Immature natural killer cell (primary cell): Measurements from ENCODE around the gene LMF1. TPM values are rescaled to one million over a fixed set of nuclear protein-coding genes. Genes with fewer than 3 reads are reported as not detected.
A peak's percentile ranks its signal among the peaks of the same experiment; 100 is the strongest.

ENCODE experiments used
- DNase-seq, 3 donors: peaks; one replicate each; pipeline ENCODE4 v3.0.0; 2022; ENCODE audit warnings: mixed read lengths in 1 of 3
- H3K27ac Mint-ChIP-seq, 6 donors: one replicate each; pipeline ENCODE4 v1.8.0; 2020; ENCODE audit warnings: mixed read lengths in 6 of 6, mild to moderate bottlenecking in 5 of 6, inconsistent platforms in 4 of 6, moderate library complexity in 3 of 6
- H3K27me3 Mint-ChIP-seq, 3 donors: one replicate each; pipeline ENCODE4 v1.8.0; 2020 to 2021; ENCODE audit warnings: low read depth in 3 of 3, mild to moderate bottlenecking in 3 of 3, mixed read lengths in 3 of 3, moderate library complexity in 3 of 3, inconsistent platforms in 1 of 3
- H3K36me3 Mint-ChIP-seq, 3 donors: one replicate each; pipeline ENCODE4 v1.8.0; 2020; ENCODE audit warnings: mixed read lengths in 3 of 3, inconsistent platforms in 2 of 3, mild to moderate bottlenecking in 2 of 3
- H3K4me1 Mint-ChIP-seq, 2 donors: one replicate each; pipeline ENCODE4 v1.8.0; 2020; ENCODE audit warnings: inconsistent platforms in 2 of 2, mild to moderate bottlenecking in 2 of 2, mixed read lengths in 2 of 2, moderate library complexity in 1 of 2
- H3K4me3 Mint-ChIP-seq, 5 donors: one replicate each; pipeline ENCODE4 v1.8.0; 2020; ENCODE audit warnings: mild to moderate bottlenecking in 5 of 5, mixed read lengths in 5 of 5, inconsistent platforms in 3 of 5, moderate library complexity in 3 of 5
- H3K9me3 Mint-ChIP-seq, 6 donors: one replicate each; pipeline ENCODE4 v1.8.0; 2020; ENCODE audit warnings: mild to moderate bottlenecking in 6 of 6, mixed read lengths in 6 of 6, inconsistent platforms in 4 of 6, moderate library complexity in 3 of 6
- polyA plus RNA-seq, 3 donors: library from polyadenylated mRNA; unstranded; fragments of 300-500 nt; fragmentation: Illumina TruSeq; gene quantifications; one replicate each; pipeline ENCODE4 v1.2.3, GENCODE V29; 2021

LMF1 gene
- polyA plus RNA-seq, 3 donors from 2014 or later, result 12.2 to 15.5 (median 12.6) TPM

DNA sequence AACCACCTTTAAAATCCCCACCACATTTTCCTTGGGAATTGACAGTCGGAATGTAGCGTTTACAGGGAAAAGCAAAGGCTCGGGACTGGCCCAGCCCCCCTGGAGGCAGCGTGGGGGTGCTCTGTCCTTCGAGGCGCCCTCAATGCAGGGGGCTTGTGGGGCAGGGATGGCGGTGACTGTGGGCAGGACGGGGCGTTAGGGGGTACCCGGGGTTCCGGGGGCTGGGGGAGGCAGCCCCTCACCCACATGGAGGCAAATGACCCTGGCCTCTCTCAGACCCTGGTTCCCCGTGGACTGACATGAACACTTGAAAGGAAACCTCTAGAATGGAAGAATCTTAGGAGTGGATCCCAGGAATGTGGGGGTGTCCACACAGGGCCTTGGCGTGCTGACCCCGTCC lies 91.9 kb downstream of the LMF1 start:
- no peak overlapping the region for H3K27ac Mint-ChIP-seq

GRCh38 chr16:878072-878784 lies 92.6 kb downstream of the LMF1 start:
- Mint-ChIP-seq H3K27me3 (no peaks in the 10 kb centered on the region), H3K27ac (no peak overlapping the region), H3K4me3 (no peak overlapping the region), H3K36me3 (peaks cover 3 to 6% (median 4%) of the 10 kb centered on the region in 3 donors), H3K4me1 (no peaks in the 10 kb centered on the region), H3K9me3 (peaks cover 0 to 4% (median 0%) of the 10 kb centered on the region in 6 donors)
- peak in 2 of 3 donors; percentile 4 to 28 for DNase-seq

More for the DNA sequence above, 91.9 kb downstream of the LMF1 start:
- Mint-ChIP-seq H3K9me3 (peaks cover 0 to 4% (median 0%) of the 10 kb centered on the region in 6 donors), H3K27me3 (no peaks in the 10 kb centered on the region), H3K36me3 (peaks cover 3 to 6% (median 4%) of the 10 kb centered on the region in 3 donors), H3K4me1 (no peaks in the 10 kb centered on the region), H3K4me3 (no peak overlapping the region)
- DNase-seq, result no peak

GRCh38 chr16:877242-878071 lies 93.3 kb downstream of the LMF1 start:
- peaks cover 0 to 3% (median 0%) of the 10 kb centered on the region in 6 donors for H3K9me3 Mint-ChIP-seq
- no peak overlapping the region for H3K27ac Mint-ChIP-seq
- peaks cover 3 to 6% (median 4%) of the 10 kb centered on the region in 3 donors for H3K36me3 Mint-ChIP-seq
- DNase-seq, result no peak
- H3K4me3 Mint-ChIP-seq, result no peak overlapping the region
- H3K27me3 Mint-ChIP-seq, result no peaks in the 10 kb centered on the region
- H3K4me1 Mint-ChIP-seq, result no peaks in the 10 kb centered on the region

DNA sequence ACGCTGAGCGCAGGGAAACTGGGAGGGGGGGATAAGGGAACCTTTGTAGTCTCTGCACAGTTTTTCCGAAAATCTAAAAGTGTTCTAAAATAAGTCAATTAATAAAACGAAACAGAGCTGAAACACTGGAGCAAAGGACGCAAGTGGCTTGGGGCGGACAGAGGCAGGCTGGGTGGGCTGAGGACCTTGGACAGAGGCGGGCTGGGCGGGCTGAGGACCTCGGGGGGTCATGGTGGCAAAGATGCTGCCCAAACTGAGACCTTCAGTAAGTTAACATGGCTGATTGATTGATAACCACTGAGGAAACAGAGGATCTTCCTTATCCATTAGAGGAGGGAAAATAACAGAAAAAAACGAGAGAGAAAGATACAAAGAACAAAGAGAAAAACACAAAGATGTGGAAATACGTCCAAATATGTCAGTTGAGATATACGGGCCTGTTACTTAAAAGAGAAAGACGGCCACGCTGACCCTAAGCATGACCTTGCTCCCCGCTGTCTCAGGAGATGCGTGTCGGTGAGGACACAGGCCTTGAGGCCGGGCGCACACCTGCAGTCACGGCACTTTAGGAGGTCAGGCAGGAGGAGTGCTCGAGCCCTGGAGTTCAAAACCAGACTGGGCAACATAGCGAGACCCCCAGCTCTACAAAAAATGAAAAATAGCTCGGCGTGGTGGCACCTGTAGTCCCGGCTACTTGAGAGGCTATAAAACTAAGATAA lies 94.1 kb downstream of the LMF1 start:
- H3K27me3 Mint-ChIP-seq, result no peaks in the 10 kb centered on the region
- DNase-seq, result no peak
- H3K4me1 Mint-ChIP-seq, result no peaks in the 10 kb centered on the region
- no peak overlapping the region for H3K4me3 Mint-ChIP-seq
- H3K36me3 Mint-ChIP-seq, result peaks cover 0 to 6% (median 4%) of the 10 kb centered on the region in 3 donors
- H3K9me3 Mint-ChIP-seq, result no peaks in the 10 kb centered on the region
- H3K27ac Mint-ChIP-seq, result no peak overlapping the region

DNA sequence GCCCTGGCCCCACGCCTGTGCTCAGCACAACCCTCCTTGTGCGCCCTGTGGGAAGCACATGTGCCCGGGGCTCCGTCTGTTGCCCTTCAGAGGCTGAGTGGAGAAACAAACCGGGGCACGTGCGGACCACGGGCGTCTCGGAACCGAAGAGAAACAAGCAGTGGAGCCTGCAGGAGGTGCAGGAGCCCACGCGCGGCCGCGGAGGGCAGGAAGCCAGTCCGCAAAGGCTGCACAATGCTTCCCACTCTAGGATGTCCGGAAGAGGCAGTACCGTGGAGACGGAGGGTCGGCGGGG lies 94.8 kb downstream of the LMF1 start:
- no peaks in the 10 kb centered on the region for H3K4me1 Mint-ChIP-seq
- DNase-seq, result no peak
- no peaks in the 10 kb centered on the region for H3K9me3 Mint-ChIP-seq

GRCh38 chr16:875182-876040 lies 95.4 kb downstream of the LMF1 start:
- Mint-ChIP-seq H3K27ac (no peak overlapping the region), H3K4me1 (no peaks in the 10 kb centered on the region), H3K9me3 (no peaks in the 10 kb centered on the region), H3K27me3 (no peaks in the 10 kb centered on the region), H3K4me3 (no peak overlapping the region), H3K36me3 (peaks cover 0 to 6% (median 0%) of the 10 kb centered on the region in 3 donors)
- DNase-seq, result no peak

More for the DNA sequence above, 94.8 kb downstream of the LMF1 start:
- Mint-ChIP-seq H3K4me3 (no peak overlapping the region), H3K36me3 (peaks cover 0 to 6% (median 0%) of the 10 kb centered on the region in 3 donors), H3K27ac (no peak overlapping the region), H3K27me3 (no peaks in the 10 kb centered on the region)

GRCh38 chr16:874366-875181 lies 96.2 kb downstream of the LMF1 start:
- Mint-ChIP-seq H3K9me3 (no peaks in the 10 kb centered on the region), H3K4me3 (no peak overlapping the region), H3K36me3 (peaks cover 0 to 6% (median 0%) of the 10 kb centered on the region in 3 donors), H3K4me1 (no peaks in the 10 kb centered on the region), H3K27ac (no peak overlapping the region), H3K27me3 (no peaks in the 10 kb centered on the region)
- no peak for DNase-seq

DNA sequence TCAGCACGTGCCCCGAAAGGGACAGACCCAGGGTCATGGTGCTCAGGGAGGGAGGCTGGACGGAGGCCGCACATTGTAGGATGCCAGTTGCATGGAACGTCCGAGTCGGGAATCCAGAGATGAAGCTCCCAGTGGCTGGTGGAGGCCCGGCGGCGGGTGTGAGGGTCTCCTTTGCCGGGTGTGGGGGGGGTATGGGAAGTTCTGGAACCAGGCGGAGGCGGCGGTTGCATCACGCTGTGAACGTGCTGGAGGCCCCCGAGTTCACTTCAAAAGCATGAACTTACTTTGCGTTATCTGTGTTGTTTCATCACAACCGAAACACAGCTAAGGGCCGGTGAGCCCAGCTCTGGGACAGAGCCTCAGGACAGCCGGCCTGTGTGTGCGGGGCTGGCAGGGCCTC lies 96.9 kb downstream of the LMF1 start:
- Mint-ChIP-seq H3K4me1 (no peaks in the 10 kb centered on the region), H3K4me3 (no peak overlapping the region)

GRCh38 chr16:873243-873661 lies 97.5 kb downstream of the LMF1 start:
- H3K4me3 Mint-ChIP-seq, result no peak overlapping the region
- no peak for DNase-seq
- no peaks in the 10 kb centered on the region for H3K9me3 Mint-ChIP-seq
- H3K27me3 Mint-ChIP-seq, result no peaks in the 10 kb centered on the region
- peaks cover 0 to 6% (median 0%) of the 10 kb centered on the region in 3 donors for H3K36me3 Mint-ChIP-seq
- H3K27ac Mint-ChIP-seq, result no peak overlapping the region
- H3K4me1 Mint-ChIP-seq, result no peaks in the 10 kb centered on the region

More for the DNA sequence above, 96.9 kb downstream of the LMF1 start:
- Mint-ChIP-seq H3K27ac (no peak overlapping the region), H3K27me3 (no peaks in the 10 kb centered on the region), H3K36me3 (peaks cover 0 to 6% (median 0%) of the 10 kb centered on the region in 3 donors), H3K9me3 (no peaks in the 10 kb centered on the region)
- DNase-seq, result no peak

GRCh38 chr16:872436-873242 lies 98.1 kb downstream of the LMF1 start:
- Mint-ChIP-seq H3K27me3 (peaks cover 0 to 2% (median 0%) of the 10 kb centered on the region in 3 donors), H3K4me3 (no peak overlapping the region), H3K36me3 (peaks cover 0 to 6% (median 0%) of the 10 kb centered on the region in 3 donors), H3K27ac (no peak overlapping the region), H3K4me1 (no peaks in the 10 kb centered on the region), H3K9me3 (no peaks in the 10 kb centered on the region)
- no peak for DNase-seq

- no peaks in the 10 kb centered on the region for H3K4me1 Mint-ChIP-seq
- no peak for DNase-seq
Measured at GRCh38 chr16:871562-872345, 99.0 kb downstream of the LMF1 start.

More at GRCh38 chr16:871562-872345, 99.0 kb downstream of the LMF1 start:
- Mint-ChIP-seq H3K36me3 (peaks cover 3 to 5% (median 3%) of the 10 kb centered on the region in 3 donors), H3K27ac (no peak overlapping the region), H3K4me3 (no peak overlapping the region), H3K27me3 (peaks cover 0 to 2% (median 0%) of the 10 kb centered on the region in 3 donors), H3K9me3 (no peaks in the 10 kb centered on the region)
